Mammary epithelial cell (primary cell): ENCODE measurements around the gene GPRASP2.

Experiments used
- EZH2 ChIP-seq: IDR thresholded peaks from 2 replicates; pipeline ENCODE4 v1.6.1; 2012; ENCODE audit warnings: low read length, inconsistent platforms, borderline replicate concordance
- TF ChIP-seq, protein P1 (sequence below), 2 donors: IDR thresholded peaks in 1 of 2; conservative IDR thresholded peaks in 1 of 2; 2 replicates each; pipeline ENCODE4 v1.5.1; 2011 to 2012; ENCODE audit warnings: inconsistent platforms in 2 of 2, low read length in 2 of 2, mild to moderate bottlenecking in 2 of 2, control low read depth in 1 of 2, low read depth in 1 of 2; ENCODE audit not compliant: insufficient read depth in 1 of 2; ENCODE audit errors: extremely low read depth in 1 of 2

DNA sequence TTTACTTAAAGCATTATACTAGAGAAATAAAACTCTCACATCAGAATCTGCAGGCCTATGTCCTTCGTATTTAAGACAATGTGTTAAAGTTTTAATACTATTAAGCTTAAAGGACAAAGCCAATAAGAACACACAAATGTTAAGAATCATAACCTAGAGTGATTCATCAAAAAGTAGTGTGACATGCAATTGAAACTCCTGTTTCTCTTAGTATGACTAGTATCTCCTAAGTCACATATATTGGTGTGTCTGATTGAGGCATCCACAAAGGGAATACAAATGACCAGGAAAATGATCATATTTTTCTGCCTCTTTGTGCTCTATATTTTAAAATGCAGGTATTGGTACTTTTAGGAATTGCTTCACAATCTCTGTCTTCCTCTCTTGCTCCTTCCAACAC, 32.1 kb downstream of the GPRASP2 start:
- TF ChIP-seq, protein P1, sequence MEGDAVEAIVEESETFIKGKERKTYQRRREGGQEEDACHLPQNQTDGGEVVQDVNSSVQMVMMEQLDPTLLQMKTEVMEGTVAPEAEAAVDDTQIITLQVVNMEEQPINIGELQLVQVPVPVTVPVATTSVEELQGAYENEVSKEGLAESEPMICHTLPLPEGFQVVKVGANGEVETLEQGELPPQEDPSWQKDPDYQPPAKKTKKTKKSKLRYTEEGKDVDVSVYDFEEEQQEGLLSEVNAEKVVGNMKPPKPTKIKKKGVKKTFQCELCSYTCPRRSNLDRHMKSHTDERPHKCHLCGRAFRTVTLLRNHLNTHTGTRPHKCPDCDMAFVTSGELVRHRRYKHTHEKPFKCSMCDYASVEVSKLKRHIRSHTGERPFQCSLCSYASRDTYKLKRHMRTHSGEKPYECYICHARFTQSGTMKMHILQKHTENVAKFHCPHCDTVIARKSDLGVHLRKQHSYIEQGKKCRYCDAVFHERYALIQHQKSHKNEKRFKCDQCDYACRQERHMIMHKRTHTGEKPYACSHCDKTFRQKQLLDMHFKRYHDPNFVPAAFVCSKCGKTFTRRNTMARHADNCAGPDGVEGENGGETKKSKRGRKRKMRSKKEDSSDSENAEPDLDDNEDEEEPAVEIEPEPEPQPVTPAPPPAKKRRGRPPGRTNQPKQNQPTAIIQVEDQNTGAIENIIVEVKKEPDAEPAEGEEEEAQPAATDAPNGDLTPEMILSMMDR (conservative IDR thresholded peaks at IDR 0.05 in 1 of 2, IDR thresholded peaks at IDR 0.05 in 1 of 2; ENCODE audit: extremely low read depth in 1 of 2, insufficient read depth in 1 of 2, low read depth in 1 of 2, low read length in 2 of 2) = no peak
- TF ChIP-seq EZH2 = no peak
